K562 (cell line): ENCODE measurements around the gene OPRL1. TPM values are rescaled to one million over a fixed set of nuclear protein-coding genes. Genes with fewer than 3 reads are reported as not detected.

Experiments used
- CEBPB ChIP-seq: fragments of 450-650 bp; IDR thresholded peaks from 2 replicates; pipeline ENCODE4 v1.6.1; 2016; ENCODE audit warnings: missing genetic modification characterization, missing compliant biosample characterization
- ESRRB ChIP-seq: fragments of 250-450 bp; sonication (Bioruptor Pico); IDR thresholded peaks from 2 replicates; pipeline ENCODE4 v1.5.0; 2020; ENCODE audit warnings: mild to moderate bottlenecking, moderate library complexity, borderline replicate concordance
- GTF2A2 ChIP-seq: IDR thresholded peaks from 2 replicates; pipeline ENCODE4 v1.6.1; 2016; ENCODE audit warnings: mild to moderate bottlenecking, missing genetic modification characterization, missing compliant biosample characterization
- KLF13 ChIP-seq: fragments of 450-650 bp; IDR thresholded peaks from 2 replicates; pipeline ENCODE4 v1.6.1; 2016; ENCODE audit warnings: missing genetic modification characterization, low read depth, mild to moderate bottlenecking, missing compliant biosample characterization, moderate library complexity, borderline replicate concordance
- PPARD ChIP-seq: fragments of 250-450 bp; sonication (Bioruptor Pico); IDR thresholded peaks from 2 replicates; pipeline ENCODE4 v1.8.0; 2022; ENCODE audit warnings: inconsistent platforms, mild to moderate bottlenecking, moderate library complexity
- PTTG1 ChIP-seq: fragments of 450-650 bp; IDR thresholded peaks from 2 replicates; pipeline ENCODE4 v1.6.1; 2016; ENCODE audit warnings: low read depth, mild to moderate bottlenecking, missing genetic modification characterization, missing compliant biosample characterization
- TCF3 ChIP-seq: sonication (generic); formaldehyde crosslinking; IDR thresholded peaks from 2 replicates; pipeline ENCODE4 v1.4.0; 2020; ENCODE audit warnings: mild to moderate bottlenecking, missing genetic modification reagents
- TEAD4 ChIP-seq, 2 experiments: sonication (generic) in 1 of 2; formaldehyde crosslinking in 1 of 2; IDR thresholded peaks; 2 replicates each; pipeline versions ENCODE4 v1.6.1 to v1.8.0; 2012 to 2022; ENCODE audit warnings: borderline replicate concordance in 1 of 2, inconsistent platforms in 1 of 2, low read length in 1 of 2, mild to moderate bottlenecking in 1 of 2, missing genetic modification reagents in 1 of 2
- USF1 ChIP-seq: sonication (generic); formaldehyde crosslinking; IDR thresholded peaks from 2 replicates; pipeline ENCODE4 v1.9.0; 2022; ENCODE audit warnings: mild to moderate bottlenecking, missing genetic modification reagents
- ZBTB11 ChIP-seq, 3 experiments: fragments of 200-800 bp in 1 of 3; fragments of 250-450 bp in 1 of 3; fragments of 450-650 bp in 1 of 3; sonication (Bioruptor Pico) in 1 of 3; sonication (Bioruptor generic) in 1 of 3; formaldehyde crosslinking in 1 of 3; IDR thresholded peaks; 2 replicates each; pipeline versions ENCODE4 v1.6.1 to v1.8.0; 2016 to 2022; ENCODE audit warnings: mild to moderate bottlenecking in 2 of 3, missing genetic modification characterization in 2 of 3, missing compliant biosample characterization in 1 of 3, moderate library complexity in 1 of 3
- ZBTB12 ChIP-seq: fragments of 250-450 bp; sonication (Bioruptor Pico); IDR thresholded peaks from 2 replicates; pipeline ENCODE4 v1.4.0; 2020
- ZNF551 ChIP-seq: fragments of 250-450 bp; sonication (Bioruptor Pico); IDR thresholded peaks from 2 replicates; pipeline ENCODE4 v1.5.0; 2021; ENCODE audit warnings: mild to moderate bottlenecking, moderate library complexity
- ZNF561 ChIP-seq: fragments of 450-650 bp; formaldehyde crosslinking; conservative IDR thresholded peaks from 2 replicates; pipeline ENCODE4 v1.4.0; 2020; ENCODE audit warnings: mild to moderate bottlenecking, moderate library complexity
- ZNF668 ChIP-seq: fragments of 250-450 bp; sonication (Bioruptor Pico); IDR thresholded peaks from 2 replicates; pipeline ENCODE4 v1.8.0; 2022; ENCODE audit warnings: mild to moderate bottlenecking, inconsistent platforms
- polyA plus RNA-seq, 8 experiments: library from polyadenylated mRNA; depleted of rRNA in 4 of 8; stranded (reverse) in 5 of 8; unstranded in 3 of 8; fragments of >200 nt; fragmentation: Nextera tagmentation in 2 of 8; fragmentation: Illumina TruSeq in 1 of 8; extraction: Ambion mirVana in 2 of 8; extraction: Trizol in 1 of 8; gene quantifications; 2 replicates each; pipeline versions ENCODE4 v1.2.1 to v1.2.3, GENCODE V29; 2011 to 2014; ENCODE audit warnings: inconsistent platforms in 1 of 8, missing spikeins in 1 of 8
- total RNA-seq, 7 experiments: library from RNA; depleted of rRNA in 6 of 7; stranded (reverse); fragments of >200 nt in 6 of 7; fragmentation: Illumina TruSeq in 2 of 7; extraction: Trizol in 2 of 7; gene quantifications; 2 replicates each; pipeline versions ENCODE4 v1.2.1 to v1.2.3, GENCODE V29; 2011 to 2021; ENCODE audit warnings: low replicate concordance in 1 of 7
- TF ChIP-seq, protein P1 (sequence below): fragments of 200-800 bp; sonication (Bioruptor generic); IDR thresholded peaks from 2 replicates; pipeline ENCODE4 v1.6.1; 2017; ENCODE audit warnings: missing genetic modification characterization, missing compliant biosample characterization
- TF ChIP-seq, protein P2 (sequence below): fragments of 450-650 bp; formaldehyde crosslinking; IDR thresholded peaks from 2 replicates; pipeline ENCODE4 v1.4.0; 2022; ENCODE audit warnings: missing genetic modification characterization

The OPRL1 gene
- total and polyA plus RNA-seq, 9 of the 15 experiments (the other 6 are each of a cell fraction or from before 2014, with no cell fraction given) = 0.06 to 0.33 (median 0.11) TPM; not detected in 2

GRCh38 chr20:64042054-64042781 is 37.7 kb upstream of the OPRL1 start (continued):
- no peak for TF ChIP-seq CEBPB (tag)
- no peak for TF ChIP-seq PPARD (CRISPR knock-in tag)
- TF ChIP-seq TCF3 (CRISPR knock-in tag) = peak; percentile 84
- TF ChIP-seq ESRRB (CRISPR knock-in tag) = no peak
- no peak for TF ChIP-seq ZNF668 (CRISPR knock-in tag)
- no peak for TF ChIP-seq PTTG1
- no peak for TF ChIP-seq ZBTB12 (CRISPR knock-in tag)
- no peak for TF ChIP-seq ZNF551
- no peak for TF ChIP-seq USF1 (CRISPR knock-in tag)
- TF ChIP-seq GTF2A2 (tag) = no peak
- no peak for TF ChIP-seq ZNF561 (CRISPR knock-in tag)
- TF ChIP-seq, protein P1, sequence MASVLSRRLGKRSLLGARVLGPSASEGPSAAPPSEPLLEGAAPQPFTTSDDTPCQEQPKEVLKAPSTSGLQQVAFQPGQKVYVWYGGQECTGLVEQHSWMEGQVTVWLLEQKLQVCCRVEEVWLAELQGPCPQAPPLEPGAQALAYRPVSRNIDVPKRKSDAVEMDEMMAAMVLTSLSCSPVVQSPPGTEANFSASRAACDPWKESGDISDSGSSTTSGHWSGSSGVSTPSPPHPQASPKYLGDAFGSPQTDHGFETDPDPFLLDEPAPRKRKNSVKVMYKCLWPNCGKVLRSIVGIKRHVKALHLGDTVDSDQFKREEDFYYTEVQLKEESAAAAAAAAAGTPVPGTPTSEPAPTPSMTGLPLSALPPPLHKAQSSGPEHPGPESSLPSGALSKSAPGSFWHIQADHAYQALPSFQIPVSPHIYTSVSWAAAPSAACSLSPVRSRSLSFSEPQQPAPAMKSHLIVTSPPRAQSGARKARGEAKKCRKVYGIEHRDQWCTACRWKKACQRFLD (CRISPR knock-in tag) = no peak
- TF ChIP-seq, protein P2, sequence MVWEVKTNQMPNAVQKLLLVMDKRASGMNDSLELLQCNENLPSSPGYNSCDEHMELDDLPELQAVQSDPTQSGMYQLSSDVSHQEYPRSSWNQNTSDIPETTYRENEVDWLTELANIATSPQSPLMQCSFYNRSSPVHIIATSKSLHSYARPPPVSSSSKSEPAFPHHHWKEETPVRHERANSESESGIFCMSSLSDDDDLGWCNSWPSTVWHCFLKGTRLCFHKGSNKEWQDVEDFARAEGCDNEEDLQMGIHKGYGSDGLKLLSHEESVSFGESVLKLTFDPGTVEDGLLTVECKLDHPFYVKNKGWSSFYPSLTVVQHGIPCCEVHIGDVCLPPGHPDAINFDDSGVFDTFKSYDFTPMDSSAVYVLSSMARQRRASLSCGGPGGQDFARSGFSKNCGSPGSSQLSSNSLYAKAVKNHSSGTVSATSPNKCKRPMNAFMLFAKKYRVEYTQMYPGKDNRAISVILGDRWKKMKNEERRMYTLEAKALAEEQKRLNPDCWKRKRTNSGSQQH = no peak
- TF ChIP-seq KLF13 (tag) = no peak
- peak in 2 of 3 experiments; percentile 39 to 85; a peak in 3 of 6 replicates for TF ChIP-seq ZBTB11 (CRISPR knock-in tag; IDR thresholded peaks at IDR 0.05)
- peak; percentile 56 for TF ChIP-seq TEAD4 (IDR thresholded peaks at IDR 0.05; ENCODE audit: low read length)
- no peak for TF ChIP-seq TEAD4 (CRISPR knock-in tag; IDR thresholded peaks at IDR 0.05; ENCODE audit: borderline replicate concordance)
